GM12878 (cell line): Measurements from ENCODE around the gene RFWD3. TPM values are rescaled to one million over a fixed set of nuclear protein-coding genes. Genes with fewer than 3 reads are reported as not detected.

ENCODE experiments used
- ATAC-seq: fragments of 200-7000 bp; cut with Tn5 transposase; 3 replicates; pipeline ENCODE4 v1.9.1; 2020; ENCODE audit warnings: mild to moderate bottlenecking, moderate library complexity
- BruUV-seq: library from RNA; stranded (reverse); fragments of 400-500 nt; replicated peaks from 2 replicates; lab custom pipeline; 2021; lab: Mats Ljungman, UMichigan
- CTCF ChIA-PET: fragments of 300-600 bp; sonication (Branson Sonifier 250); formaldehyde crosslinking; extraction: SDS; loops from one replicate; lab custom pipeline; 2021; ENCODE audit warnings: inconsistent platforms; lab: Yijun Ruan, JAX
- POLR2A ChIA-PET: fragments of 350-600 bp; formaldehyde crosslinking; extraction: SDS; loops from one replicate; lab custom pipeline; 2021; ENCODE audit warnings: inconsistent platforms; lab: Charles Lee
- RAD21 ChIA-PET: fragments of 300-600 bp; sonication (Branson Sonifier 250); formaldehyde crosslinking; loops from one replicate; lab custom pipeline; 2023; ENCODE audit warnings: antibody characterized with exemption; ENCODE audit not compliant: unreplicated experiment; lab: Charles Lee
- SMC1A ChIA-PET: fragments of 300-600 bp; sonication (Branson Sonifier 250); formaldehyde crosslinking; loops from one replicate; lab custom pipeline; 2023; ENCODE audit not compliant: unreplicated experiment, uncharacterized antibody; lab: Charles Lee
- DNase-seq: peaks from one replicate; pipeline ENCODE4 v3.0.0-alpha.2; 2011; ENCODE audit warnings: low read depth, low spot score
- FAIRE-seq: peaks from 3 replicates; lab custom pipeline; 2011; peaks lifted over from hg19 to GRCh38; lab: Jason Lieb, UNC
- H2AFZ ChIP-seq: 2 replicates; pipeline ENCODE4 v1.6.0; 2011; ENCODE audit warnings: low read depth, low read length, control low read depth; ENCODE audit not compliant: control insufficient read depth
- H3K27ac ChIP-seq: 2 replicates; pipeline ENCODE4 v1.5.1; 2011; ENCODE audit warnings: control low read depth; ENCODE audit not compliant: control insufficient read depth, insufficient read depth
- H3K27me3 ChIP-seq, 2 experiments: replicated peaks in 1 of 2; 2 replicates each; pipeline versions ENCODE4 v1.6.0 to v1.6.1; 2011; ENCODE audit warnings: low read length in 1 of 2; ENCODE audit not compliant: control insufficient read depth in 2 of 2, insufficient read depth in 2 of 2
- H3K36me3 ChIP-seq, 2 experiments: 2 replicates each; pipeline ENCODE4 v1.5.1; 2011; ENCODE audit warnings: low read length in 1 of 2; ENCODE audit not compliant: control insufficient read depth in 2 of 2, insufficient read depth in 2 of 2
- H3K4me1 ChIP-seq: 2 replicates; pipeline ENCODE4 v1.6.1; 2011; ENCODE audit warnings: mild to moderate bottlenecking, low read length, moderate library complexity, mixed read lengths; ENCODE audit not compliant: control insufficient read depth, insufficient read depth
- H3K4me2 ChIP-seq: 2 replicates; pipeline ENCODE4 v1.6.0; 2011; ENCODE audit warnings: control low read depth; ENCODE audit not compliant: control insufficient read depth, insufficient read depth
- H3K4me3 ChIP-seq: fragments of 200-600 bp; sonication (generic); 2 replicates; pipeline ENCODE4 v1.5.1; 2016
- H3K79me2 ChIP-seq: 2 replicates; pipeline ENCODE4 v1.6.0; 2011; ENCODE audit warnings: low read length; ENCODE audit not compliant: control insufficient read depth, insufficient read depth
- H3K9ac ChIP-seq: 2 replicates; pipeline ENCODE4 v1.8.0; 2011; ENCODE audit warnings: low read length, control low read depth, mixed read lengths; ENCODE audit not compliant: control insufficient read depth, insufficient read depth
- H3K9me3 ChIP-seq: replicated peaks from 3 replicates; pipeline ENCODE4 v1.5.1; 2011; ENCODE audit warnings: mild to moderate bottlenecking, low read length; ENCODE audit not compliant: control insufficient read depth, insufficient read depth
- H4K20me1 ChIP-seq: 2 replicates; pipeline ENCODE4 v1.6.0; 2011; ENCODE audit not compliant: control insufficient read depth, insufficient read depth
- ASH2L ChIP-seq: fragments of 300-600, 200-600 bp; sonication (generic); IDR thresholded peaks from 2 replicates; pipeline ENCODE4 v1.6.1; 2017; ENCODE audit warnings: low read depth, mild to moderate bottlenecking, borderline replicate concordance
- CBFB ChIP-seq: IDR thresholded peaks from 2 replicates; pipeline ENCODE4 v1.6.1; 2016; ENCODE audit warnings: antibody characterized with exemption, low read depth
- GABPA ChIP-seq: IDR thresholded peaks from 2 replicates; pipeline ENCODE4 v1.6.1; 2014; ENCODE audit warnings: antibody characterized with exemption, low read depth, mild to moderate bottlenecking, inconsistent platforms
- PAX8 ChIP-seq: fragments of 450-650 bp; IDR thresholded peaks from 2 replicates; pipeline ENCODE4 v1.6.1; 2017; ENCODE audit warnings: mild to moderate bottlenecking, moderate library complexity
- POLR2A ChIP-seq: IDR thresholded peaks from 2 replicates; pipeline ENCODE4 v1.6.1; 2011; ENCODE audit warnings: low read depth, mild to moderate bottlenecking, low read length
- SMARCA5 ChIP-seq: fragments of 450-650 bp; IDR thresholded peaks from 2 replicates; pipeline ENCODE4 v1.6.1; 2017; ENCODE audit warnings: mild to moderate bottlenecking
- STAT3 ChIP-seq: IDR thresholded peaks from 2 replicates; pipeline ENCODE4 v1.6.1; 2011; ENCODE audit warnings: low read depth, low read length, improper control_type of control experiment
- ZNF217 ChIP-seq: fragments of 450-650 bp; IDR thresholded peaks from 2 replicates; pipeline ENCODE4 v1.6.1; 2017; ENCODE audit warnings: antibody characterized with exemption, mild to moderate bottlenecking
- WGBS: methylation state at CpG from one replicate; pipeline ENCODE4 v1.1.6; 2016; ENCODE audit warnings: low lambda C conversion rate; ENCODE audit not compliant: insufficient replicate concordance, insufficient coverage; ENCODE audit errors: missing lambda C conversion rate; 5-methylcytosine and 5-hydroxymethylcytosine counted together
- in situ Hi-C: fragments of 300-500 bp; cut with MboI; formaldehyde crosslinking; loops from 9 replicates; pipeline ENCODE4 v1.14.3; 2018; ENCODE audit warnings: mixed read lengths
- intact Hi-C: fragments of 100-400 bp; cut with micrococcal nuclease; formaldehyde crosslinking; loops from one replicate; pipeline ENCODE4 v1.14.2; 2022; ENCODE audit not compliant: unreplicated experiment
- polyA plus RNA-seq, 11 experiments: library from polyadenylated mRNA; depleted of rRNA in 4 of 11; unstranded in 6 of 11; stranded (reverse) in 5 of 11; fragments of >200 nt; fragmentation: Nextera tagmentation in 4 of 11; fragmentation: Illumina TruSeq in 1 of 11; extraction: Ambion mirVana in 4 of 11; extraction: Trizol in 1 of 11; gene quantifications; 1 replicate in 1 of 11; 2 replicates in 10 of 11; pipeline versions ENCODE4 v1.2.1 to v1.2.3, GENCODE V29; 2011 to 2016; ENCODE audit warnings: inconsistent platforms in 2 of 11, missing spikeins in 2 of 11, low read depth in 1 of 11
- total RNA-seq, 4 experiments: library from RNA; depleted of rRNA in 3 of 4; stranded (reverse); fragments of >200 nt in 3 of 4; fragmentation: Illumina TruSeq in 1 of 4; extraction: Trizol in 1 of 4; gene quantifications; 2 replicates each; pipeline versions ENCODE4 v1.2.1 to v1.2.3, GENCODE V29; 2013 to 2021
- TF ChIP-seq, protein P1 (sequence below): IDR thresholded peaks from 2 replicates; pipeline ENCODE4 v1.6.1; 2011; ENCODE audit warnings: low read depth, mild to moderate bottlenecking, low read length, moderate library complexity, borderline replicate concordance; ENCODE audit errors: extremely low read depth
- TF ChIP-seq, protein P2 (sequence below): fragments of 450-650 bp; IDR thresholded peaks from 2 replicates; pipeline ENCODE4 v1.6.1; 2017; ENCODE audit warnings: mild to moderate bottlenecking, moderate library complexity
- TF ChIP-seq, protein P3 (sequence below): fragments of 450-650 bp; IDR thresholded peaks from 2 replicates; pipeline ENCODE4 v1.6.1; 2017; ENCODE audit warnings: borderline replicate concordance
- TF ChIP-seq, protein P4 (sequence below): IDR thresholded peaks from 2 replicates; pipeline ENCODE4 v1.6.1; 2012; ENCODE audit warnings: low read depth, low read length, improper control_type of control experiment

Gene RFWD3
- total and polyA plus RNA-seq, 10 of the 15 experiments (the other 5 are each of a cell fraction or from before 2014, with no cell fraction given), result 10.7 to 78.5 (median 51.2) TPM

DNA sequence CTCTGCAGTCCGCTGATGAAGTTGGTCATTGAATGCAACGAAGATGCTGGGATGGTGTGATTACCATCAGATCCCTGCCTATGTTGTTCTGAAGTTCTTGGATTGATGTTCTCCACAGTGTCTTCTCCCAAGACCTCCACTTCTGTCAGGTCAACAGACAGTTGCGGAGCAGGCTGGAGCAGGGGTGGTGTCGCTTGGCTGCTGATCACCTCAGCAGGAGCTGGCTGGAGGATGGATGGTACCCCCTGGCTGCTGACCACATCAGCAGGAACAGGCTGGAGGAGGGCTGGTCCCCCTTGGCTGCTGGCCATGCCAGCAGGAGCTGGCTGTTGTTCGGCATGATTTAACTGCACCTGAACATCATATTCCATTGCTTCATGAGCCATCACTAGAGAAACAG, 5.6 kb downstream of the RFWD3 start:
- SMC1A ChIA-PET, result no interaction called here
- Histone ChIP-seq H3K79me2 (peaks cover 91% of the 10 kb centered on the region), H4K20me1 (peaks cover 12% of the 10 kb centered on the region), H3K36me3 (peaks cover 10 to 60% of the 10 kb centered on the region in 2 experiments), H3K27ac (no peak overlapping the region), H3K9ac (no peak overlapping the region), H3K4me2 (peak overlapping the region; percentile 59), H3K27me3 (no peaks in the 10 kb centered on the region), H3K9me3 (no peaks in the 10 kb centered on the region), H3K4me1 (peaks cover 21% of the 10 kb centered on the region), H3K4me3 (no peak overlapping the region), H2AFZ (no peak overlapping the region)
- no TSS peak for BruUV-seq
- DNase-seq, result no peak
- intact Hi-C loops (no loop called here), in situ Hi-C loops (no loop called here)
- RAD21 ChIA-PET, result no interaction called here
- POLR2A ChIA-PET, result no interaction called here
- no peak for FAIRE-seq
- CTCF ChIA-PET, result interaction anchor here (0.7 kb wide), 1 partner anchor 43 kb away, joined by 3 read pairs; no protein-coding TSS in a partner anchor
- no peak for ATAC-seq
- 99% methylated on average over 5 of the region's 5 CpGs for WGBS
- TF ChIP-seq SMARCA5, result no peak
- TF ChIP-seq POLR2A, result peak; percentile 37; the same call in 1 of the 2 replicates
- no peak for TF ChIP-seq PAX8
- no peak for TF ChIP-seq GABPA
- no peak for TF ChIP-seq CBFB

DNA sequence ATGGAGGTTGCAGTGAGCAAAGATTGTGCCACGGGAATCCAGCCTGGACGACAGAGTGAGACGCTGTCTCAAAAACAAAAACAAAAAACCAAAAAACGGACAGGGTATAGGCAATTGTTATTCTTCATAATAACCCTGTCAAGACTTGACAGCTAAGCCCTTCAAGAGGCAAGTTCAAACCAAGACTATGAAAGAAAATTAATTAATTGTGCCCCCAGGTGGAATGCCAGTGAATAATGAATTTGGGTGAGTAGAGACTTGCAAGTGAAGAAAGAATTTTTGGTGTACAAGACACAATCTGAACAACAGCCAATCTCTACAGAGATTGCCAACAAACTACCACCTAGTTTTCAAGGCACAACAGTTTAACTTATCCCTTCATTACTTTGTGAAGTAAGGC, 6.3 kb downstream of the RFWD3 start:
- H3K4me2 ChIP-seq, result peak overlapping the region; percentile 59; the same call in 1 of the 2 replicates
- 0 out of 2 replicates have a peak overlapping the region, but pooled peaks have one; percentile 44 for H3K4me3 ChIP-seq
- H3K36me3 ChIP-seq, result peaks cover 10 to 60% of the 10 kb centered on the region in 2 experiments
- no peak for FAIRE-seq
- peaks cover 21% of the 10 kb centered on the region for H3K4me1 ChIP-seq
- CTCF ChIA-PET, result no interaction called here
- H4K20me1 ChIP-seq, result peaks cover 12% of the 10 kb centered on the region
- H3K9ac ChIP-seq, result no peak overlapping the region
- H3K27me3 ChIP-seq, result no peaks in the 10 kb centered on the region
- POLR2A ChIA-PET, result no interaction called here
- 95% methylated on average over 4 of the region's 4 CpGs for WGBS
- no peak for DNase-seq
- RAD21 ChIA-PET, result no interaction called here
- ATAC-seq, result no peak
- no peak overlapping the region for H3K27ac ChIP-seq
- intact Hi-C loops (no loop called here), in situ Hi-C loops (no loop called here)
- no TSS peak for BruUV-seq
- H2AFZ ChIP-seq, result no peak overlapping the region
- no peaks in the 10 kb centered on the region for H3K9me3 ChIP-seq
- SMC1A ChIA-PET, result no interaction called here
- peaks cover 90% of the 10 kb centered on the region for H3K79me2 ChIP-seq
- no peak for TF ChIP-seq ZNF217
- no peak for TF ChIP-seq STAT3
- TF ChIP-seq ASH2L, result no peak
- TF ChIP-seq, protein P1, sequence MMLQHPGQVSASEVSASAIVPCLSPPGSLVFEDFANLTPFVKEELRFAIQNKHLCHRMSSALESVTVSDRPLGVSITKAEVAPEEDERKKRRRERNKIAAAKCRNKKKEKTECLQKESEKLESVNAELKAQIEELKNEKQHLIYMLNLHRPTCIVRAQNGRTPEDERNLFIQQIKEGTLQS, result no peak
- TF ChIP-seq, protein P2, sequence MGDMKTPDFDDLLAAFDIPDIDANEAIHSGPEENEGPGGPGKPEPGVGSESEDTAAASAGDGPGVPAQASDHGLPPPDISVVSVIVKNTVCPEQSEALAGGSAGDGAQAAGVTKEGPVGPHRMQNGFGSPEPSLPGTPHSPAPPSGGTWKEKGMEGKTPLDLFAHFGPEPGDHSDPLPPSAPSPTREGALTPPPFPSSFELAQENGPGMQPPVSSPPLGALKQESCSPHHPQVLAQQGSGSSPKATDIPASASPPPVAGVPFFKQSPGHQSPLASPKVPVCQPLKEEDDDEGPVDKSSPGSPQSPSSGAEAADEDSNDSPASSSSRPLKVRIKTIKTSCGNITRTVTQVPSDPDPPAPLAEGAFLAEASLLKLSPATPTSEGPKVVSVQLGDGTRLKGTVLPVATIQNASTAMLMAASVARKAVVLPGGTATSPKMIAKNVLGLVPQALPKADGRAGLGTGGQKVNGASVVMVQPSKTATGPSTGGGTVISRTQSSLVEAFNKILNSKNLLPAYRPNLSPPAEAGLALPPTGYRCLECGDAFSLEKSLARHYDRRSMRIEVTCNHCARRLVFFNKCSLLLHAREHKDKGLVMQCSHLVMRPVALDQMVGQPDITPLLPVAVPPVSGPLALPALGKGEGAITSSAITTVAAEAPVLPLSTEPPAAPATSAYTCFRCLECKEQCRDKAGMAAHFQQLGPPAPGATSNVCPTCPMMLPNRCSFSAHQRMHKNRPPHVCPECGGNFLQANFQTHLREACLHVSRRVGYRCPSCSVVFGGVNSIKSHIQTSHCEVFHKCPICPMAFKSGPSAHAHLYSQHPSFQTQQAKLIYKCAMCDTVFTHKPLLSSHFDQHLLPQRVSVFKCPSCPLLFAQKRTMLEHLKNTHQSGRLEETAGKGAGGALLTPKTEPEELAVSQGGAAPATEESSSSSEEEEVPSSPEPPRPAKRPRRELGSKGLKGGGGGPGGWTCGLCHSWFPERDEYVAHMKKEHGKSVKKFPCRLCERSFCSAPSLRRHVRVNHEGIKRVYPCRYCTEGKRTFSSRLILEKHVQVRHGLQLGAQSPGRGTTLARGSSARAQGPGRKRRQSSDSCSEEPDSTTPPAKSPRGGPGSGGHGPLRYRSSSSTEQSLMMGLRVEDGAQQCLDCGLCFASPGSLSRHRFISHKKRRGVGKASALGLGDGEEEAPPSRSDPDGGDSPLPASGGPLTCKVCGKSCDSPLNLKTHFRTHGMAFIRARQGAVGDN, result no peak
- TF ChIP-seq, protein P3, sequence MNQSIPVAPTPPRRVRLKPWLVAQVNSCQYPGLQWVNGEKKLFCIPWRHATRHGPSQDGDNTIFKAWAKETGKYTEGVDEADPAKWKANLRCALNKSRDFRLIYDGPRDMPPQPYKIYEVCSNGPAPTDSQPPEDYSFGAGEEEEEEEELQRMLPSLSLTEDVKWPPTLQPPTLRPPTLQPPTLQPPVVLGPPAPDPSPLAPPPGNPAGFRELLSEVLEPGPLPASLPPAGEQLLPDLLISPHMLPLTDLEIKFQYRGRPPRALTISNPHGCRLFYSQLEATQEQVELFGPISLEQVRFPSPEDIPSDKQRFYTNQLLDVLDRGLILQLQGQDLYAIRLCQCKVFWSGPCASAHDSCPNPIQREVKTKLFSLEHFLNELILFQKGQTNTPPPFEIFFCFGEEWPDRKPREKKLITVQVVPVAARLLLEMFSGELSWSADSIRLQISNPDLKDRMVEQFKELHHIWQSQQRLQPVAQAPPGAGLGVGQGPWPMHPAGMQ, result no peak
- TF ChIP-seq, protein P4, sequence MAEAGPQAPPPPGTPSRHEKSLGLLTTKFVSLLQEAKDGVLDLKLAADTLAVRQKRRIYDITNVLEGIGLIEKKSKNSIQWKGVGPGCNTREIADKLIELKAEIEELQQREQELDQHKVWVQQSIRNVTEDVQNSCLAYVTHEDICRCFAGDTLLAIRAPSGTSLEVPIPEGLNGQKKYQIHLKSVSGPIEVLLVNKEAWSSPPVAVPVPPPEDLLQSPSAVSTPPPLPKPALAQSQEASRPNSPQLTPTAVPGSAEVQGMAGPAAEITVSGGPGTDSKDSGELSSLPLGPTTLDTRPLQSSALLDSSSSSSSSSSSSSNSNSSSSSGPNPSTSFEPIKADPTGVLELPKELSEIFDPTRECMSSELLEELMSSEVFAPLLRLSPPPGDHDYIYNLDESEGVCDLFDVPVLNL, result no peak
